Upper lobe of left lung (tissue), 4 donors: ENCODE data around the gene CROCC.

Experiments
- POLR2A ChIP-seq, 4 donors: fragments of 450-650 bp; IDR thresholded peaks; one replicate each; pipeline ENCODE4 v1.5.1; 2016 to 2017; ENCODE audit warnings: antibody characterized with exemption in 4 of 4, mild to moderate bottlenecking in 2 of 4
- POLR2AphosphoS5 ChIP-seq, 2 donors: sonication (generic); formaldehyde crosslinking; IDR thresholded peaks; one replicate each; pipeline ENCODE4 v1.5.1; 2017; ENCODE audit warnings: antibody characterized with exemption in 2 of 2
- TF ChIP-seq, protein P1 (sequence below), 6 experiments: fragments of 450-650 bp in 4 of 6; fragments of 200-600 bp in 2 of 6; sonication (generic) in 2 of 6; IDR thresholded peaks; one replicate each; pipeline ENCODE4 v1.5.1; 2016 to 2019; ENCODE audit warnings: antibody characterized with exemption in 6 of 6

- TF ChIP-seq, protein P1, sequence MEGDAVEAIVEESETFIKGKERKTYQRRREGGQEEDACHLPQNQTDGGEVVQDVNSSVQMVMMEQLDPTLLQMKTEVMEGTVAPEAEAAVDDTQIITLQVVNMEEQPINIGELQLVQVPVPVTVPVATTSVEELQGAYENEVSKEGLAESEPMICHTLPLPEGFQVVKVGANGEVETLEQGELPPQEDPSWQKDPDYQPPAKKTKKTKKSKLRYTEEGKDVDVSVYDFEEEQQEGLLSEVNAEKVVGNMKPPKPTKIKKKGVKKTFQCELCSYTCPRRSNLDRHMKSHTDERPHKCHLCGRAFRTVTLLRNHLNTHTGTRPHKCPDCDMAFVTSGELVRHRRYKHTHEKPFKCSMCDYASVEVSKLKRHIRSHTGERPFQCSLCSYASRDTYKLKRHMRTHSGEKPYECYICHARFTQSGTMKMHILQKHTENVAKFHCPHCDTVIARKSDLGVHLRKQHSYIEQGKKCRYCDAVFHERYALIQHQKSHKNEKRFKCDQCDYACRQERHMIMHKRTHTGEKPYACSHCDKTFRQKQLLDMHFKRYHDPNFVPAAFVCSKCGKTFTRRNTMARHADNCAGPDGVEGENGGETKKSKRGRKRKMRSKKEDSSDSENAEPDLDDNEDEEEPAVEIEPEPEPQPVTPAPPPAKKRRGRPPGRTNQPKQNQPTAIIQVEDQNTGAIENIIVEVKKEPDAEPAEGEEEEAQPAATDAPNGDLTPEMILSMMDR (IDR thresholded peaks at IDR 0.05), result no peak
- TF ChIP-seq POLR2A (IDR thresholded peaks at IDR 0.05) (no peak), POLR2AphosphoS5 (IDR thresholded peaks at IDR 0.05) (no peak)
Measured at GRCh38 chr1:16927711-16928485, 6.2 kb downstream of the CROCC start.
